Limb (tissue), 2 donors: ENCODE data around the gene ASB8.
A peak's percentile ranks its signal among the peaks of the same experiment; 100 is the strongest.
"Not testable (repeated sequence)": the region's sequence is repeated elsewhere in the genome, so short reads cannot be mapped to it uniquely, and the experiment has no call there.

Experiments used
- DNase-seq, 2 donors: peaks; one replicate each; pipeline ENCODE4 v3.0.0-alpha.2; 2016; ENCODE audit errors: extremely low spot score in 2 of 2

The ASB8 gene

GRCh38 chr12:48183091-48183875 is 26.0 kb upstream of the ASB8 start, which contains the start of gene CCDC184:
TSS of gene CCDC184 (plus strand) at chr12:48183644. CDS start at chr12:48184123, 479 bp downstream.
- DNase-seq, result peak; percentile 69 to 88

- no peak for DNase-seq
Observed at GRCh38 chr12:48182631-48183030, 25.3 kb upstream of the ASB8 start.

- DNase-seq, result no peak
Observed at GRCh38 chr12:48180857-48181495, 23.7 kb upstream of the ASB8 start.

GRCh38 chr12:48180424-48180823 is 23.1 kb upstream of the ASB8 start:
- no peak for DNase-seq

GRCh38 chr12:48179466-48179865 is 22.2 kb upstream of the ASB8 start:
- DNase-seq, result no peak

- no peak for DNase-seq
Observed at GRCh38 chr12:48177982-48178381, 20.7 kb upstream of the ASB8 start.

GRCh38 chr12:48176417-48176751 is 19.1 kb upstream of the ASB8 start:
- no peak for DNase-seq

- no peak for DNase-seq
Observed at GRCh38 chr12:48175613-48176416, 18.5 kb upstream of the ASB8 start.

- DNase-seq, result no peak
Observed at GRCh38 chr12:48169011-48169410, 11.7 kb upstream of the ASB8 start.

GRCh38 chr12:48165089-48165981 is 8.0 kb upstream of the ASB8 start:
- peak in 1 of 2 donors; percentile 60 for DNase-seq

- DNase-seq, result no peak
Observed at GRCh38 chr12:48164451-48164850, 7.1 kb upstream of the ASB8 start.

GRCh38 chr12:48163150-48163747 is 5.9 kb upstream of the ASB8 start:
- DNase-seq, result no peak

- peak in 1 of 2 donors; percentile 38 for DNase-seq
Observed at GRCh38 chr12:48160807-48161206, 3.5 kb upstream of the ASB8 start.

- DNase-seq, result no peak
Observed at GRCh38 chr12:48160046-48160445, 2.7 kb upstream of the ASB8 start.

GRCh38 chr12:48157889-48158370 is 615 bp upstream of the ASB8 start:
- DNase-seq, result no peak

- DNase-seq, result no peak
Observed at GRCh38 chr12:48156652-48157017, 680 bp downstream of the ASB8 start.

GRCh38 chr12:48155786-48156185 is 1.5 kb downstream of the ASB8 start:
- not testable (repeated sequence) for DNase-seq

- DNase-seq, result no peak
Observed at GRCh38 chr12:48151103-48151771, 6.1 kb downstream of the ASB8 start.

GRCh38 chr12:48145981-48146380 is 11.3 kb downstream of the ASB8 start:
- no peak for DNase-seq

GRCh38 chr12:48143898-48144297 is 13.4 kb downstream of the ASB8 start:
- DNase-seq, result no peak
